NB4 (cell line): ENCODE data around the gene ANKRD2.

ENCODE experiments used
- TF ChIP-seq, protein P1 (sequence below): IDR thresholded peaks from 2 replicates; pipeline ENCODE4 v1.6.1; 2011; ENCODE audit warnings: low read depth, low read length
- TF ChIP-seq, protein P2 (sequence below): IDR thresholded peaks from one replicate; pipeline ENCODE4 v1.5.1; 2012; ENCODE audit warnings: low read depth, low read length

DNA sequence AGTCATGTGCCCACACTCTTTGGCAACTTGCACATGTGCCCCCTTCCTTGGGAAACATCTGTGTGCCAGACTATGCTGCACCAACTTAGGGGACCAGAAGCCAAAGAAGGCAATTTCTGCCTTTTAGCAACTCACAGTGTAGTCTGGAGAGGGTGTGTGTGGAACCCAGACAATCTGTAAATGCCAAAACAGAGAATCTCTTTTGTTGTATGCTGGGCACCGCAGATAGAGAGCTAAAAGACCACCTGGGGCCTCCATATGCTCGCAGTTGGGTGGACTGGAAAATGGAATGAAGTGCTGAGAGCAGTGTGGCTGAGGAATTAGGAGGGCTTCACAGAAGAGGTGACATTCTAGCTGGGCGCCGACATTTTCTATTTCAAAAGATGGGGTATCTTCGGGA is 47.5 kb upstream of the ANKRD2 start:
- TF ChIP-seq, protein P1, sequence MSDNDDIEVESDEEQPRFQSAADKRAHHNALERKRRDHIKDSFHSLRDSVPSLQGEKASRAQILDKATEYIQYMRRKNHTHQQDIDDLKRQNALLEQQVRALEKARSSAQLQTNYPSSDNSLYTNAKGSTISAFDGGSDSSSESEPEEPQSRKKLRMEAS = no peak
- TF ChIP-seq, protein P2, sequence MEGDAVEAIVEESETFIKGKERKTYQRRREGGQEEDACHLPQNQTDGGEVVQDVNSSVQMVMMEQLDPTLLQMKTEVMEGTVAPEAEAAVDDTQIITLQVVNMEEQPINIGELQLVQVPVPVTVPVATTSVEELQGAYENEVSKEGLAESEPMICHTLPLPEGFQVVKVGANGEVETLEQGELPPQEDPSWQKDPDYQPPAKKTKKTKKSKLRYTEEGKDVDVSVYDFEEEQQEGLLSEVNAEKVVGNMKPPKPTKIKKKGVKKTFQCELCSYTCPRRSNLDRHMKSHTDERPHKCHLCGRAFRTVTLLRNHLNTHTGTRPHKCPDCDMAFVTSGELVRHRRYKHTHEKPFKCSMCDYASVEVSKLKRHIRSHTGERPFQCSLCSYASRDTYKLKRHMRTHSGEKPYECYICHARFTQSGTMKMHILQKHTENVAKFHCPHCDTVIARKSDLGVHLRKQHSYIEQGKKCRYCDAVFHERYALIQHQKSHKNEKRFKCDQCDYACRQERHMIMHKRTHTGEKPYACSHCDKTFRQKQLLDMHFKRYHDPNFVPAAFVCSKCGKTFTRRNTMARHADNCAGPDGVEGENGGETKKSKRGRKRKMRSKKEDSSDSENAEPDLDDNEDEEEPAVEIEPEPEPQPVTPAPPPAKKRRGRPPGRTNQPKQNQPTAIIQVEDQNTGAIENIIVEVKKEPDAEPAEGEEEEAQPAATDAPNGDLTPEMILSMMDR = no peak
